ENCODE data around the gene SLC9A3.

GRCh38 chr5:488241-488640 is 36.0 kb downstream of the SLC9A3 start:
- TF ChIP-seq CTCF (IDR thresholded peaks at IDR 0.05) (no peak), POLR2AphosphoS5 (IDR thresholded peaks at IDR 0.05) (no peak), POLR2A (IDR thresholded peaks at IDR 0.05) (no peak), EP300 (IDR thresholded peaks at IDR 0.05) (no peak)
